Breast epithelium (tissue), 3 donors: ENCODE measurements around the gene NR2C2.

Experiments
- CTCF ChIP-seq, 3 donors: fragments of 450-650 bp; IDR thresholded peaks; one replicate each; pipeline ENCODE4 v1.5.1; 2016 to 2017; ENCODE audit warnings: antibody characterized with exemption in 3 of 3, mild to moderate bottlenecking in 3 of 3, moderate library complexity in 3 of 3
- POLR2A ChIP-seq: fragments of 450-650 bp; IDR thresholded peaks from one replicate; pipeline ENCODE4 v1.6.1; 2016; ENCODE audit warnings: antibody characterized with exemption, mild to moderate bottlenecking, moderate library complexity
- POLR2AphosphoS5 ChIP-seq, 3 donors: sonication (generic); formaldehyde crosslinking; IDR thresholded peaks; one replicate each; pipeline ENCODE4 v1.6.1; 2017; ENCODE audit warnings: antibody characterized with exemption in 3 of 3

DNA sequence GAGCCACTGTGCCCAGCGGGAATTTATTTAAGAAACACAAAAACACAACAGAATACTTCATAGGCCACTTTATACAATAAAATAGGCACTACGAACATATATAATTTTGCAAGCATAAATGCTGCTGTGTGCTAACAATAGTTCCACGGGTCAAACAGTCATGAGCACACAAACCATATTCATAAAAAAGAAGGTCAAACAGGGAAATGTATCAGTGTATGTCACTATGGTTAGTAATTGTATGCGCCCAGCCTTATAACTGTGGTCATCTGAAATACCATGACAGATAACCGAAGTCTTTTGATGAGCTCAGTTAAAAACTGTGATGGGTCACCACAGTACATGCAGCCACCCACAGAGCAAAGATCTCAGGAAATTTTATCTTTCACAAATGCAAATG is 38.1 kb upstream of the NR2C2 start:
- no peak for TF ChIP-seq CTCF (IDR thresholded peaks at IDR 0.05)
- no peak for TF ChIP-seq POLR2A
- TF ChIP-seq POLR2AphosphoS5 (IDR thresholded peaks at IDR 0.05), result no peak
